Vagina (tissue), 2 donors: ENCODE results near the gene HPN. TPM values are rescaled to one million over a fixed set of nuclear protein-coding genes. Genes with fewer than 3 reads are reported as not detected.

ENCODE experiments used
- DNase-seq, 2 donors: peaks; one replicate each; pipeline ENCODE4 v3.0.0-alpha.2; 2017; ENCODE audit errors: extremely low spot score in 2 of 2
- H3K27ac ChIP-seq: fragments of 200-600 bp; sonication (generic); one replicate; pipeline ENCODE4 v1.5.1; 2019
- H3K27me3 ChIP-seq: fragments of 200-600 bp; sonication (generic); one replicate; pipeline ENCODE4 v1.5.1; 2019
- H3K36me3 ChIP-seq, 2 donors: fragments of 200-600 bp; sonication (generic); one replicate each; pipeline ENCODE4 v1.5.1; 2017 to 2019
- H3K4me1 ChIP-seq: fragments of 200-600 bp; sonication (generic); one replicate; pipeline ENCODE4 v1.5.1; 2019
- H3K4me3 ChIP-seq, 2 donors: fragments of 200-600 bp; sonication (generic); 1 replicate in 1 of 2; 2 replicates in 1 of 2; pipeline ENCODE4 v1.5.1; 2016 to 2019
- H3K9me3 ChIP-seq: fragments of 200-600 bp; sonication (generic); one replicate; pipeline ENCODE4 v1.5.1; 2019
- POLR2A ChIP-seq, 2 donors: fragments of 450-650 bp; IDR thresholded peaks; one replicate each; pipeline ENCODE4 v1.6.1; 2017; ENCODE audit warnings: antibody characterized with exemption in 2 of 2, mild to moderate bottlenecking in 2 of 2, moderate library complexity in 2 of 2
- POLR2AphosphoS5 ChIP-seq, 2 donors: sonication (generic); formaldehyde crosslinking; IDR thresholded peaks; one replicate each; pipeline ENCODE4 v1.9.0; 2017; ENCODE audit warnings: antibody characterized with exemption in 2 of 2, mild to moderate bottlenecking in 2 of 2, low read depth in 1 of 2; ENCODE audit not compliant: insufficient read depth in 1 of 2
- intact Hi-C: fragments of 100-400 bp; cut with DNase I; formaldehyde crosslinking; loops from one replicate; pipeline ENCODE4 v1.15.1; 2023
- total RNA-seq: library from RNA; depleted of rRNA; stranded (reverse); fragments of >200 nt; gene quantifications from one replicate; pipeline ENCODE4 v1.2.3, GENCODE V29; 2016
- TF ChIP-seq, protein P1 (sequence below), 3 experiments: fragments of 450-650 bp in 2 of 3; fragments of 200-600 bp in 1 of 3; sonication (generic) in 1 of 3; IDR thresholded peaks; one replicate each; pipeline ENCODE4 v1.5.1; 2017 to 2019; ENCODE audit warnings: antibody characterized with exemption in 3 of 3, mild to moderate bottlenecking in 2 of 3, moderate library complexity in 2 of 3

The HPN gene
- total RNA-seq, 1 donor from 2014 or later, result not detected

DNA sequence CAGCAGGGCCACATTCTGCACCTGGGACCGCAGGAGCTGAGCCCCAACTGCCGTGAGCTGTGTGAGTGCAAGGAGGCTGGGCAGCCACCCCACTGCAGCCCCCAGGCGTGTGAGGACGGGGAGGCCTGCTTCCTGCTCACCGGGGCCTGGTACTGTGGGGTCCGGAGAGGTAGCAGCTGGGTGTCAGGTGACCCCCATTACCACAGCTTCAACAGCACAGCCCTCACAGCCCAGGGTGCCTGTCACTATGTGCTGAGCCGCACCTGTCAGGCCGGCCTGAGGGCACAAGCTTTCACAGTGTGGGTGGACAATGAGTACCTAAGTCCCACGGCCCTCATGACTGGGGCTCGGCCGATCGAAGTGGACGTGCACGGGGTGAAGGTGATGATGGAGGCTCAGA lies 38.3 kb downstream of the HPN start:
- no peaks in the 10 kb centered on the region for H3K4me1 ChIP-seq
- no peak for DNase-seq
- H3K27me3 ChIP-seq, result no peaks in the 10 kb centered on the region
- no peaks in the 10 kb centered on the region for H3K9me3 ChIP-seq
- H3K36me3 ChIP-seq, result no peaks in the 10 kb centered on the region
- intact Hi-C loops, result loop anchor here (5.0 kb wide), 1 partner anchor 62 kb away; the partner anchor contains the start of gene FXYD7
- H3K27ac ChIP-seq, result no peak overlapping the region
- no peak overlapping the region for H3K4me3 ChIP-seq
- no peak for TF ChIP-seq POLR2A (IDR thresholded peaks at IDR 0.05)
- TF ChIP-seq, protein P1, sequence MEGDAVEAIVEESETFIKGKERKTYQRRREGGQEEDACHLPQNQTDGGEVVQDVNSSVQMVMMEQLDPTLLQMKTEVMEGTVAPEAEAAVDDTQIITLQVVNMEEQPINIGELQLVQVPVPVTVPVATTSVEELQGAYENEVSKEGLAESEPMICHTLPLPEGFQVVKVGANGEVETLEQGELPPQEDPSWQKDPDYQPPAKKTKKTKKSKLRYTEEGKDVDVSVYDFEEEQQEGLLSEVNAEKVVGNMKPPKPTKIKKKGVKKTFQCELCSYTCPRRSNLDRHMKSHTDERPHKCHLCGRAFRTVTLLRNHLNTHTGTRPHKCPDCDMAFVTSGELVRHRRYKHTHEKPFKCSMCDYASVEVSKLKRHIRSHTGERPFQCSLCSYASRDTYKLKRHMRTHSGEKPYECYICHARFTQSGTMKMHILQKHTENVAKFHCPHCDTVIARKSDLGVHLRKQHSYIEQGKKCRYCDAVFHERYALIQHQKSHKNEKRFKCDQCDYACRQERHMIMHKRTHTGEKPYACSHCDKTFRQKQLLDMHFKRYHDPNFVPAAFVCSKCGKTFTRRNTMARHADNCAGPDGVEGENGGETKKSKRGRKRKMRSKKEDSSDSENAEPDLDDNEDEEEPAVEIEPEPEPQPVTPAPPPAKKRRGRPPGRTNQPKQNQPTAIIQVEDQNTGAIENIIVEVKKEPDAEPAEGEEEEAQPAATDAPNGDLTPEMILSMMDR (IDR thresholded peaks at IDR 0.05), result no peak
- no peak for TF ChIP-seq POLR2AphosphoS5 (IDR thresholded peaks at IDR 0.05; ENCODE audit: insufficient read depth in 1 of 2, low read depth in 1 of 2)

DNA sequence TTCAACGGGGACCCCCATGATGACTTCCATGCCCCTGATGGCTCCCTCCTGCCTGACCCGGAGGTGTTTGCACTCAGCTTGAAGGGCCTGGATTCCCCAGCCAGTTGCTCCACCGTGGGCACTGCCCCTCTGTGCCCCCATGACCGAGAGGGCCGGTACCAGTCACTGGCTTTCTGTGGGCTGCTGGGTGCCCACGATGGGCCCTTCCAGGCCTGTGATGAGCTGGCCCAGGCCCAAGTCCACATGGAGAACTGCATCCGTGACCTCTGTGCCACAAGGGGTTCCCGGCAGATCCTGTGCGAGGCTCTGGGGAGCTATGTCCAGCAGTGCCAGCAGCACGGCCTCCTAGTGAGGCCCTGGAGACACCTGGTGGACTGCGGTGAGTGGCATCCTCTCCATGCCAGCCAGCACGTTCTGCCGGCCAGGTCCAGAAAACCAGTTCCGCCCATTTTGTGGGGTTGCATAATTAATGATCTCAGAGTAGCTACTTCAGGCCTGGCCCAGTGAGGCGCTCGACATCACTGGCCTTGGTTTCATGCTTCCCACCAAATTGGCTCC lies 39.2 kb downstream of the HPN start:
- Histone ChIP-seq H3K9me3 (no peaks in the 10 kb centered on the region), H3K27ac (no peak overlapping the region), H3K4me3 (no peak overlapping the region), H3K27me3 (no peaks in the 10 kb centered on the region), H3K36me3 (no peaks in the 10 kb centered on the region), H3K4me1 (no peaks in the 10 kb centered on the region)
- intact Hi-C loops, result no loop called here
- DNase-seq, result no peak
- TF ChIP-seq POLR2A (IDR thresholded peaks at IDR 0.05), result no peak
- TF ChIP-seq, protein P1 (IDR thresholded peaks at IDR 0.05), result no peak
- no peak for TF ChIP-seq POLR2AphosphoS5 (IDR thresholded peaks at IDR 0.05; ENCODE audit: insufficient read depth in 1 of 2, low read depth in 1 of 2)

DNA sequence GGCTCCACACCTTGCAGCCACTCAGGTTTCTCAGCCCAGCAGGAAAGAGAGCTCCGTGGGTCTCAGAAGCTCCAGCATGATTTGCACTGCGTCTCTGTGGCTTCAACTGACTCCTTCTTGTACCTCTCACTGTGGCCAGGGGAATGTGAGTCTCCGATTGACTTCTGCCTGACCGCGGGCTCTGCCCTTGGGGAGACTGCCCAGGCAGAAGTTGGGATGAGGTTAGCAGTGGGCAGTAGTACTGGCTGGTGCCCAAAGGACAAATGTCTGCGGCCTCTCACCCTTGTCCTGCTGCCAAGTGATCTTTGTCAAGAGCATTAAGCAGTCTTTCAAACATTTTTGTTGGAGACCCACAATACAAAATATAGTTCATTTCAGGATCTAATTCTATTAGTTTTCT lies 39.7 kb downstream of the HPN start:
- Histone ChIP-seq H3K4me3 (no peak overlapping the region), H3K36me3 (no peaks in the 10 kb centered on the region), H3K27me3 (no peaks in the 10 kb centered on the region), H3K4me1 (no peaks in the 10 kb centered on the region), H3K27ac (no peak overlapping the region), H3K9me3 (no peaks in the 10 kb centered on the region)
- intact Hi-C loops, result no loop called here
- DNase-seq, result no peak
- TF ChIP-seq POLR2AphosphoS5 (IDR thresholded peaks at IDR 0.05; ENCODE audit: insufficient read depth in 1 of 2, low read depth in 1 of 2) (no peak), POLR2A (IDR thresholded peaks at IDR 0.05) (no peak)

DNA sequence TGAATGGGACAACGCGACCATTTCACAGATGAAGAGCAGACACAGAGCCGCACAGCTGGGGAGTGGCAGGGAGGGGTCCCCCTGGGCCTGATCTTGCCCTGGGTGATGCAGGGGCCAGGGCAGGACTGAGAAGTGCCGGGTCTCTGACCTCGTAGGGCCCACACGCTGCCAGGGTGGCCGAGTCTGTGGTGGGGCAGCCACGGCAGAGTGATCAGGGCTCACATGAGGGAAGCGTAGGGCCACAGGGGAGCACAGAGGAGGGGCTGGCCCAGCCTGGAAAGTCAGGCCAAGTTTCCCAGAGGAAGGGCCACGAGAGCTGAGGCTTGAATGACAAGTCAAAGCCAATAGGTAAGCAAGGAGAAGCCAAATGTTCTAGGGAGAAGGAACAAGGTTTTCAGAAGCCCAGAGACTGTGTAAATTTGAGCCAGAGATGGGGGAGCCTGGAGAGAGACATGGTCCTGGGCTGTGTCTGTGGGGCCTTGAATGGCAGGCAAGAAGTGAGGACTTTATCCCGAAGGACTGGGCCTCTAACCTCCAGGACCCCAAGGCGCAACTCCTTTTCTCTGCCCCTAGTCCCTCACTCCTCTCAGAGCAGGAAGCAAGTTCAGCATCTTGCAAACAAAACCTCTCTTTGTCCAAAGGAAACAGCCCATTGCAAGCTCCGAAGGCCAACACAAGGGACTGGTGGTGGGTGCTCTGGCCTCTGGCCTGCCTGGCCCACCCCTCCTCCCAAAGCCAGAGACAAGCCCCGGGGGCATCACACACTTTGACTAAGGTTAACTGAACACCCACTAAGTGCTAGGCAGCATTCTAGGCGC lies 42.4 kb downstream of the HPN start:
- no peaks in the 10 kb centered on the region for H3K27me3 ChIP-seq
- H3K36me3 ChIP-seq, result no peaks in the 10 kb centered on the region
- H3K27ac ChIP-seq, result no peak overlapping the region
- no peak overlapping the region for H3K4me3 ChIP-seq
- intact Hi-C loops, result no loop called here
- no peaks in the 10 kb centered on the region for H3K9me3 ChIP-seq
- no peaks in the 10 kb centered on the region for H3K4me1 ChIP-seq
- no peak for DNase-seq
- TF ChIP-seq, protein P1 (IDR thresholded peaks at IDR 0.05), result no peak
- no peak for TF ChIP-seq POLR2A (IDR thresholded peaks at IDR 0.05)
- TF ChIP-seq POLR2AphosphoS5 (IDR thresholded peaks at IDR 0.05; ENCODE audit: insufficient read depth in 1 of 2, low read depth in 1 of 2), result no peak

DNA sequence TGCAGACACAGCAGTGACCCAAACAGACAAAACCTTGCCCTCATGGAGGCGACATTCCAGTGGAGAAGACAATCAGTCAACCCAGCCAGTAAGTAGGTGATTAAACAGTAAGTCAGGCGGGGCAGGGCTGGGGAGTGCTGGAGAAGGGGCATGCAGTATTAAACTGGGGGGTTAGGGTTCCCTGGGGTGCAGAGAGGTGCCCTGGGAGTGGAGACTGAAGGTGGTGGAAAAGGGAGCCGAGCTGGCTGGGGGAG lies 42.9 kb downstream of the HPN start:
- TF ChIP-seq, protein P1 (IDR thresholded peaks at IDR 0.05), result no peak
- TF ChIP-seq POLR2A (IDR thresholded peaks at IDR 0.05), result no peak
- TF ChIP-seq POLR2AphosphoS5 (IDR thresholded peaks at IDR 0.05; ENCODE audit: insufficient read depth in 1 of 2, low read depth in 1 of 2), result no peak
- no peaks in the 10 kb centered on the region for H3K27me3 ChIP-seq
- H3K36me3 ChIP-seq, result no peaks in the 10 kb centered on the region
- no peaks in the 10 kb centered on the region for H3K9me3 ChIP-seq
- no peak for DNase-seq
- intact Hi-C loops, result no loop called here
- H3K4me1 ChIP-seq, result no peaks in the 10 kb centered on the region
- no peak overlapping the region for H3K27ac ChIP-seq
- H3K4me3 ChIP-seq, result no peak overlapping the region
